ENCODE results near the gene IGF2BP2.
"Not testable (repeated sequence)": the region's sequence is repeated elsewhere in the genome, so short reads cannot be mapped to it uniquely, and the experiment has no call there.

IGF2BP2 gene

DNA sequence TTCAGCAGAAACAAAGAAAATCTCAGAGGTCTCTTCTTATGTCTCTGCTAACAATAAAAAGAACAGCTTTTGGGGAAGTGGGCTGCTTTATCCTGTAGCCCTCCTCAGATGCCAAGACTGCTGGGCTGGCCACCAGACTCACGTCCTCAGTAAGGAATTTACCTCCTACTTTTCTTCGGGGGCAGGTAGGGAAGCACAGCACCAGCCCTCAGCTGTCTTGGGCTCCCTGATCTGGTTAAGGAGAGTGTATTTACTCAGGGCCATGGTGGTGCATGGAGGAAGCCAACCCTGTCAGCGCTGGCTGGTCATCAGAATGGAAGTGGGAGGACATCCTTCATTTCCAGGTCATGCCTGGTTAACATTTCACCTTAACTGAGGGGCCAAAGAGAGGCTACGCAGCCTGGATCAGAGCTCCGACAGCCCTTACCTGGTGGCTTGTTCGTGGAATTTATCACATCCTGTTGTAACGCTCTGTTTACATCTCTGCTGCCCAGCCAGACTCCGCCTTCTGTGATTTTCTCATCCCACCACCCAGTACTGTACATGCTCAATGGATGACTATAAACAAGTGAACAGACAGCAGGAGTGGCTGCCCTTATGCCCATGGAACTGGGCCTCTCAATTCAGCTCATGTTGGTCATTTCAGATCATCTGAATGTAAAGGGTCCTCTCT lies 108.3 kb downstream of the IGF2BP2 start:
- DNase-seq (ENCODE audit: extremely low read depth in 1 of 2, low read depth in 1 of 2) = no peak

DNA sequence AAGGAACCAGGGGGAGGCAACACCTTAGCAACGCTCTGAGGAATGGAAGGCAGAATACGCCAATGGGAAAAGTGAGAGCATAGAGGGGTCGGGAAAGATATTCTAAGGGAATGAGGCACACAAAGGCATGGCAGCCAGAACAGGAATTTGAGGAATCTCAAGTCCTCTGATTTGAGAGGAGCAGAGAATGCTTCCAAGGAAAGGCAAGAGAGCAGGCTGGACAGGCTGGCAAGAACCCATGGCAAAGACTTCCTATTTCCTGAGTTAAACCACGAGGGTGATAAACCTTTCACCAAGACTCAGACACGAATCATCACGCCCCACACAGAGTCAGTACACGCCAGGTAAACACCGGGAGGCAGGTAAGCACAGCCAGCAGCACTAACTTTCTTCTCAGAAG lies 109.8 kb downstream of the IGF2BP2 start:
- no peak for DNase-seq (ENCODE audit: extremely low read depth in 1 of 2, low read depth in 1 of 2)

- DNase-seq (ENCODE audit: extremely low read depth in 1 of 2, low read depth in 1 of 2) = no peak
Observed at GRCh38 chr3:185714085-185714484, 110.8 kb downstream of the IGF2BP2 start.

DNA sequence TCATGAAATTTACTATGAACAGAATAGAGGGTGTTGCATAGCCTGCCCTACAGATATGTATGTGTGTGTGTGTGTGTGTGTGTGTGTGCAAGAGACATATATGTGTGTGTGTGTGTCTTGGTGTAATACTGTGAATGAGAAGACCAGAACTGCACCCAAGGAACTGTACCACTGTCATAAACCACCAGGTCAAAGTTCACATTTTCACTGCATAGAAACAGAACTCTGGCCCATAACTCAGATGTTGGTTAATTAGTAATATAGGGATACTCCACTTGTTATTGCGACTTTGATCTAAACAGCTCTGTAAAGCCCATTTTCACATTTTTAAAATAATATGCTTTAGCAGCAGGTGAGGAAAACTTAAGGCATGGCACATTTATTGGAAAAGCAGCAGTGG lies 111.8 kb downstream of the IGF2BP2 start:
- no peak for DNase-seq (ENCODE audit: extremely low read depth in 1 of 2, low read depth in 1 of 2)

GRCh38 chr3:185712337-185712736 lies 112.5 kb downstream of the IGF2BP2 start:
- no peak for DNase-seq (ENCODE audit: extremely low read depth in 1 of 2, low read depth in 1 of 2)

GRCh38 chr3:185711255-185711870 lies 113.5 kb downstream of the IGF2BP2 start:
- DNase-seq (ENCODE audit: extremely low read depth in 1 of 2, low read depth in 1 of 2) = no peak

GRCh38 chr3:185709251-185709955 lies 115.4 kb downstream of the IGF2BP2 start:
- DNase-seq (ENCODE audit: extremely low read depth in 1 of 2, low read depth in 1 of 2) = no peak

DNA sequence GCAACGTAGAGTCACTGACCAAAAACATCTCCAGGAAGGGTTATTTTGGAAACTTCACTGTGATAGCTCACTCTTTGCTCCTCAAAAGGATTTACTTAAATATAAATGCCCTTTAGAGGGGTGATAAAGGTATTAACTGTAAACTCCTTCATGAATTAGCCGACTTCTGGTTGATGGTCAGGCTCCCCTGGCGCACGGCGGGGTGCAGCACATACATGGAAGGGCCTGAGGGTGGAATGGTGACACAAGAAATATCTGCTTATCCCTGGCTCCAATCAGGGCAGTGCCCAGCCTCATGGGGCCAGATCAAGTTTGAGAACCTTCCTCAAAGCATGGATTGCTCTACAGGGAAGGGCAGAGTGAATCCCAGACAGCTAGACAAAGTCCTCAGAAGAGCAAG lies 116.5 kb downstream of the IGF2BP2 start:
- no peak for DNase-seq (ENCODE audit: extremely low read depth in 1 of 2, low read depth in 1 of 2)

DNA sequence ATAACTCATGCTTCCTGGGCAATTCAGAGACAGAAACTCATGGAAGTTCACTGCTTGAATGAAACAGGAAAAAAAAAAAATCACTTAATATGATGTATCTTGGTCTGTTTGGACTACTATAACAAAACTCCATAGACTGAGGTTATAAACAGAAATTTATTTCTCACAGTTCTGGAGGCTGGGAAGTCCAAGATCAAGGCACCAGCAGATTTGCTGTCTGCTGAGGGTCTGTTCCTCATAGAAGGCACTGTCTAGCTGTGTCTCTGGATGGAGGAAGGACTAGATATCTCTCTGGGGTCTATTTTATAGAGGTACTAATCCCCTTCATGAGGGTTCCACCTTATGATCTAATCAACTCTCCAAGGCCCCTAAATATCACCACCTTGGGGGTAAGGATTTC lies 119.3 kb downstream of the IGF2BP2 start:
- no peak for DNase-seq (ENCODE audit: extremely low read depth in 1 of 2, low read depth in 1 of 2)

DNA sequence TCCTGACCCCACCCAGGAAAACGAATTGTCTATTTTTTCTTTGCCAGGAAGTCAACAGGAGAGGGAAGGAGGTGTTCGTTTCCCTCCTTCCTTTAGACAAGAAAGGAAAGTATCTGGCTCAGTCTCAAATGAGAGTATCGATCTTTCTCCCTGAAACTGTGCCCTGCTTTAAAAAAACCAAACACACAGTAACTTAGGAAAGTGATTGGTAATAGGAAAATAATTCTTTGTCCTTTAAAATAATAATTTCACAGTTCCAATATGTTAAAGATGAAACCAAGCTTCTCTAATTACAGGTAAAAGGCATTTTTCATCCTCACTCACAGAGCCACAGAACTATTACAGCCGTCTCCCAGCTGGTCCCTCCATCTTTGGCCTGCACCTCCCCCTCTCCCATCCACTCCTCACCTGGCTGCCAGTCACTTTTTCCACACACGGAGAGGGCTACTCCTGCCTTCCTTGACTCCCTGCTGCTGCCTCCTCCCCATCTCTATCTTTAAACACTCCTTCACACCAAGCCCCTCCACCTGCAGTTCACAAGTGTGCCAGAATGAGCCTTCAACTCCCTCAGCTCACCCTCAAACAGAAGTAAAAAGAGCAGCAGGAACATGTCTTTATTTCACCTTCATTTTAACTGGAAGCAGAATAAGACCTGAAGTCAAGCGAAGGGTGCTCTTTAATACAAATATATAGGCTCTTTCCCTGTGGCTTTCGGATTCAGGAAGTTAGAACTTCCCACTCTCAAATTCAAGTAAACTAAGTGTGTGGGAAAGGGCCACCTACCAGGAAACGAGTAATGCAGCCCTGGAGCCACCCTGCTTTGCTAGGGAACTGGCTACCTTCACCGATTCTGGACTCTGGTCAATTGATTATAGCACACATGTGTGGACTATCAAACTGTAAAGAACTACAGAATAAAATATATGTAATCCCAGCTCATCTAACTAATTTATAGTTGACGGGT lies 122.3 kb downstream of the IGF2BP2 start:
- no peak for DNase-seq (ENCODE audit: extremely low read depth in 1 of 2, low read depth in 1 of 2)

- no peak for DNase-seq (ENCODE audit: extremely low read depth in 1 of 2, low read depth in 1 of 2)
Observed at GRCh38 chr3:185701611-185702261, 123.1 kb downstream of the IGF2BP2 start.

DNA sequence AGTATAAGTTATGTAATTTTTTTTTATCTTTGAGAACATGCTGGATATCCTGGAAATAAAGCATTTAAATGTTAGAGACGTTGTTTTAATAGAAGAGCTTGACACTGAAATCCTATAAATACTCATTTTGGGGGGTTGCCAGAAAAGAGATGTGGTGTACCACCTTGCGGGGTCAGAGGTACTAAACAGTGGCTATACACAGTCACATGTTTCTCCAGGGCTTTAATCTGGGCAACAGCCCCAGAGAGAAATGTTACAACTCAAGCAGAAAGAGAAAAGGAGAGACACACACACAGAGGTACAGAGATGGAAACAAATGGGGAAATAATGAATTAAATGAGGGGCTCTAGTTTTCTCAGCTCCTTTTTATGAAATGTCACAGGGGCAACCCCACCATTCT lies 124.9 kb downstream of the IGF2BP2 start:
- DNase-seq (ENCODE audit: extremely low read depth in 1 of 2, low read depth in 1 of 2) = no peak

- not testable (repeated sequence) for DNase-seq (ENCODE audit: extremely low read depth in 1 of 2, low read depth in 1 of 2)
Observed at GRCh38 chr3:185697228-185697627, 127.6 kb downstream of the IGF2BP2 start.

DNA sequence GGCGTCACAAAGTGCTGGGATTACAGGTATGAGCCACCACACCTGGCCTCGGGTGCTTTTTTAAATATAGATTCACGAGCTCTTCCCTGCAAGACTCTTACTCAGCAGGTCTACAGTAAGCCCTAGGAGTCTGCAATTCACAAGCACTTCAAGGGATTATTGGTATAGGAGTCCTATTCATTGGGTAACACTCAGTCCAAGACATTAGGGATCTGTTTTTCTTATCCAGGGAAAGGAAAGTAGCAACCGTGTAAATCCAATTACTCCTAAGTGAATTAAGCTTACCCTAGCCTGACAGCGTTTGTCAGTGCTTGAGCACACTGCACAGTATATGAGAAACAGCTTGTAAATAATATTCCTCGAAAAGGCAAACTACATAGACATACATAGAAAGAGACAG lies 128.8 kb downstream of the IGF2BP2 start:
- no peak for DNase-seq (ENCODE audit: extremely low read depth in 1 of 2, low read depth in 1 of 2)

DNA sequence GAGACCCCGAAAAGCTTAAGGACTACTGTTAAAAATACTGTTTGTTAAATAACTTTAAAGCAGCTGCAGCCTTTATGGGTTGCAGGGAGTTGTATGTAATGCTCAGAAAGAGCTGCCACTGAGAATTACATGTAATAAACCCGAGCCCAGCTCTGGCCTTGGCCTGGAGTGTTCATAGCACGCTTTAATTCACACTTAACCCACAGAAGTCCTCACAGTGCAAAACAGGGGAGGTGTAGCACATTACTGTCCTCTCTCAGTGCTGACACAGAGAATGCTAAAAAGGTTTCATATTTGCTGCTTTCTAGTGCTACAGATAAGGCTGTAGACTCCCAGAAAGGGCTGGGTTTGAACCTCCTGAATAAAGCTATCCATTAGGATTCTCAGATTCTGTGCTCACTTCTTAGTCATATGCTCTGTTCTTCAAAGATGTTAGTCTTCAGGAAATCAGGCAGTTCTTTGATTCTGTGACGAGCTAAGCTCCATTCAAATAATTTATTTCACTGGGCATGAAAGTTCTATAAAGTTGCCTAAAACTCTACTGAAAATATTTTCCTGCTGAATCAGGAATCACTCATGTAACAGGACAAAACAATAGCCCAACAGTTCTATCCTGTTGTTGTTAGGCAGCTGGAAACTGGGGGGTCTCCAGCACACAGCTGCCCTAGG lies 130.7 kb downstream of the IGF2BP2 start:
- no peak for DNase-seq (ENCODE audit: extremely low read depth in 1 of 2, low read depth in 1 of 2)

GRCh38 chr3:185691622-185692021 lies 133.2 kb downstream of the IGF2BP2 start:
- no peak for DNase-seq (ENCODE audit: extremely low read depth in 1 of 2, low read depth in 1 of 2)

DNA sequence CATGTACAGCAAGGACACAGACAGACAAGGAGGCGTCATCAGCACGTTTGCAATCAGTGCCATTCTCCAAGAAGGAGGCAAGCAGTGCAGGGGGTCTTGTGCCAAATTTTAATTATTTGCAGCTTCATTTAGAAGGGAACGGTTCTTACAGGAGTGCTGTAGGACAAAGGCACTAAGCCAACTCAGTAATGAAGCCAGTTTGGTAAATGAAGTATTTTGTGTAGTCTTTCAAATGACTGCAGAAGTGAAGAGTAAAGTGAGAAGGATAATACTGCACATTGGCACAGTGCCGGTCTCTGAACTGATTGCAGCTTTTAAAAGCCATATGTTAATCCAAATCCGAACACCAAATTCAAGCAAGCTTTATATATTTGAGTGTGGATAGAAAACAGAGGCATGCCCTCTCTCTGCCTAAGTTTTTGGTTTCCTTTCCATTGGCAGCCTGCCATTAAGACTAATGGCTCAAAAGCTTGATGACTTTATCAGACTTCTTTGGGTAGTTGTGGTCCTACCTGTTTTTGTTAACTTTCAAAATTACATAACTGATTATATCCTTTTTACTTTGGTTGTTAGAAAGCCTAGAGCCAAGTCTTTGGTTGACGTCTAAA lies 137.5 kb downstream of the IGF2BP2 start:
- no peak for DNase-seq (ENCODE audit: extremely low read depth in 1 of 2, low read depth in 1 of 2)

DNA sequence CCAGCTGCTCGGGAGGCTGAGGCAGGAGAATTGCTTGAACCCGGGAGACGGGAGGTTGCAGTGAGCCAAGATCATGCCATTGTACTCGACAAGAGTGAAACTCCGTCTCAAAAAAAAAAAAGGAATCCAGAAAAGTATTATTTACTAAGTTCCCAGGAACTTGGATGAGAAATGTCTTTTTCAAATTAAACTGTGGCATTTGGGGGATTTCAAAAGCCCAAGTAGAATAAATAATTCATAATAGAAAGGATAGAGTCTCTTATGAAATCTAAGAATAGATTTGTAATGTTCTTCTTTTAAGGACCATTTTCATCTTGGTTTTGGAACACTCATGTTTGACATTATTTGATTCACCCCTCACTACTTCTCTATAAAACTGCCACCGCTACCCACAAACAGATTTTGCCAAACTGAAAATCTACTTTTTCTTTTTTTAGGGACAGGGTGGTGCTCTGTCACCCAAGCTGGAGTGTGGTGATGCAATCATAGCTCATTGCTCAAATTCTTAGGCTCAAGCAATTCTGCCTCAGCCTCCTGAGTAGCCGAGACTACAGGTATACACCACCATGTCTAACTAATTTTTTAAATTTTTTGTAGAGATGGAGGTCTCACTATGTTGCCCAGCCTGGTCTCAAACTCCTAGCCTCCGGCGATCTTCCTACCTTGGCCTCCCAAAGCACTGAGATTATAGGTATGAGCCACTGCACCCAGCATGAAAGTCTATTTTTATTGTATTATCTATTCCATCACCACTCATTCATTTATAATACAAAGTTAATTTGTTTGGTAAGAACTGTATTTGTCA lies 139.4 kb downstream of the IGF2BP2 start:
- DNase-seq (ENCODE audit: extremely low read depth in 1 of 2, low read depth in 1 of 2) = no peak

GRCh38 chr3:185680231-185680630 lies 144.6 kb downstream of the IGF2BP2 start:
- no peak for DNase-seq (ENCODE audit: extremely low read depth in 1 of 2, low read depth in 1 of 2)
